Hepatocyte (in vitro differentiated cells): ENCODE results near the gene DCC. TPM values are rescaled to one million over a fixed set of nuclear protein-coding genes. Genes with fewer than 3 reads are reported as not detected.
"Not testable (repeated sequence)": the region's sequence is repeated elsewhere in the genome, so short reads cannot be mapped to it uniquely, and the experiment has no call there.

Experiments
- DNase-seq: peaks from one replicate; pipeline ENCODE4 v3.0.0-alpha.2; 2016; ENCODE audit warnings: low spot score
- H2AFZ ChIP-seq: fragments of 200-600 bp; sonication (generic); 2 replicates; pipeline ENCODE4 v1.6.0; 2016; ENCODE audit warnings: antibody characterized with exemption, mild to moderate bottlenecking
- H3K27ac ChIP-seq: fragments of 200-600 bp; sonication (generic); 2 replicates; pipeline ENCODE4 v1.5.1; 2016; ENCODE audit warnings: mild to moderate bottlenecking
- H3K27me3 ChIP-seq: fragments of 200-600 bp; sonication (generic); 2 replicates; pipeline ENCODE4 v1.6.1; 2016
- H3K36me3 ChIP-seq: fragments of 200-600 bp; sonication (generic); replicated peaks from 2 replicates; pipeline ENCODE4 v1.5.1; 2016; ENCODE audit warnings: low read depth; ENCODE audit not compliant: insufficient read depth
- H3K4me1 ChIP-seq: fragments of 200-600 bp; sonication (generic); 2 replicates; pipeline ENCODE4 v1.5.1; 2016; ENCODE audit warnings: mild to moderate bottlenecking, moderate library complexity; ENCODE audit not compliant: insufficient read depth
- H3K4me2 ChIP-seq: fragments of 200-600 bp; sonication (generic); 2 replicates; pipeline ENCODE4 v1.6.0; 2016
- H3K4me3 ChIP-seq: fragments of 200-600 bp; sonication (generic); 2 replicates; pipeline ENCODE4 v1.5.1; 2016; ENCODE audit warnings: mild to moderate bottlenecking
- H3K79me2 ChIP-seq: fragments of 200-600 bp; sonication (generic); 2 replicates; pipeline ENCODE4 v1.6.0; 2017; ENCODE audit warnings: mild to moderate bottlenecking
- H3K9me2 ChIP-seq: fragments of 200-600 bp; sonication (generic); replicated peaks from 2 replicates; pipeline ENCODE4 v1.6.0; 2017; ENCODE audit warnings: mild to moderate bottlenecking; ENCODE audit not compliant: insufficient read depth
- H3K9me3 ChIP-seq: fragments of 200-600 bp; sonication (generic); 2 replicates; pipeline ENCODE4 v1.5.1; 2016; ENCODE audit warnings: low read depth, mild to moderate bottlenecking
- H4K20me1 ChIP-seq: fragments of 200-600 bp; sonication (generic); 2 replicates; pipeline ENCODE4 v1.6.0; 2016; ENCODE audit warnings: mild to moderate bottlenecking; ENCODE audit not compliant: insufficient read depth, poor library complexity, severe bottlenecking
- EZH2 ChIP-seq: fragments of 200-600 bp; sonication (generic); IDR thresholded peaks from 2 replicates; pipeline ENCODE4 v1.6.1; 2016; ENCODE audit warnings: antibody characterized with exemption, mild to moderate bottlenecking, borderline replicate concordance
- EZH2phosphoT487 ChIP-seq: fragments of 200-600 bp; sonication (generic); IDR thresholded peaks from one replicate; pipeline ENCODE4 v1.6.1; 2018; ENCODE audit warnings: antibody characterized with exemption, mild to moderate bottlenecking, low read depth, moderate library complexity; ENCODE audit not compliant: unreplicated experiment, severe bottlenecking
- WGBS: methylation state at CpG from one replicate; pipeline ENCODE4 v1.1.6; 2016; ENCODE audit warnings: low lambda C conversion rate; ENCODE audit errors: missing lambda C conversion rate; 5-methylcytosine and 5-hydroxymethylcytosine counted together
- polyA plus RNA-seq: library from polyadenylated mRNA; unstranded; fragments of >200 nt; fragmentation: Nextera tagmentation; extraction: Ambion mirVana; gene quantifications from 2 replicates; pipeline ENCODE4 v1.2.1, GENCODE V29; 2016
- total RNA-seq: library from RNA; depleted of rRNA; stranded (reverse); fragments of >200 nt; gene quantifications from 2 replicates; pipeline ENCODE4 v1.2.3, GENCODE V29; 2014
- TF ChIP-seq, protein P1 (sequence below): fragments of 200-600 bp; sonication (generic); IDR thresholded peaks from 2 replicates; pipeline ENCODE4 v1.5.1; 2016; ENCODE audit warnings: antibody characterized with exemption, mild to moderate bottlenecking; ENCODE audit not compliant: poor library complexity

DCC gene
- total and polyA plus RNA-seq, 2 experiments from 2014 or later: 1.0 to 3.5 TPM

DNA sequence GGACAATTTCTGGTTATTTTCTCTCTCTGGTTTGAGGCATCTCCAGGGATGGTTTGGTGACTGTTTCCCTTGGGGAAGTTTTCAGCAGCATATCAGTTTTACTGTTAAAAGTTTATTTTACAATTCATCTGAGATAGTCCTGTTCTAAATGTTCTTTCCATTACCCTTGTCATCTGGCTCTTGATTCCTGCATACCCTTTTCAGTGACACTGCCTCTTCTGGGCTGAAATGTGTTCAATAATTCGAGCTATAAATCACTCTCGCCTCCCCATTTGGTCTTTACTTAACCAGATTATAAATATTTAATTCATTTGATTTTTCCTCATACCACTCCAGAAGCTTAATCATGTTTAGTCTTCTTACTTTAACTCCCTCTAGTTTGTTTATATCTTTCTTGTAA is 9.5 kb downstream of the DCC start:
- Histone ChIP-seq H3K9me2 (no peaks in the 10 kb centered on the region), H3K36me3 (no peaks in the 10 kb centered on the region), H3K4me3 (no peak overlapping the region), H2AFZ (no peak overlapping the region), H3K4me1 (no peaks in the 10 kb centered on the region), H3K27me3 (peaks cover 16% of the 10 kb centered on the region), H3K9me3 (no peaks in the 10 kb centered on the region), H3K4me2 (no peak overlapping the region), H4K20me1 (no peaks in the 10 kb centered on the region), H3K79me2 (no peaks in the 10 kb centered on the region), H3K27ac (no peak overlapping the region)
- TF ChIP-seq EZH2phosphoT487: no peak
- TF ChIP-seq, protein P1, sequence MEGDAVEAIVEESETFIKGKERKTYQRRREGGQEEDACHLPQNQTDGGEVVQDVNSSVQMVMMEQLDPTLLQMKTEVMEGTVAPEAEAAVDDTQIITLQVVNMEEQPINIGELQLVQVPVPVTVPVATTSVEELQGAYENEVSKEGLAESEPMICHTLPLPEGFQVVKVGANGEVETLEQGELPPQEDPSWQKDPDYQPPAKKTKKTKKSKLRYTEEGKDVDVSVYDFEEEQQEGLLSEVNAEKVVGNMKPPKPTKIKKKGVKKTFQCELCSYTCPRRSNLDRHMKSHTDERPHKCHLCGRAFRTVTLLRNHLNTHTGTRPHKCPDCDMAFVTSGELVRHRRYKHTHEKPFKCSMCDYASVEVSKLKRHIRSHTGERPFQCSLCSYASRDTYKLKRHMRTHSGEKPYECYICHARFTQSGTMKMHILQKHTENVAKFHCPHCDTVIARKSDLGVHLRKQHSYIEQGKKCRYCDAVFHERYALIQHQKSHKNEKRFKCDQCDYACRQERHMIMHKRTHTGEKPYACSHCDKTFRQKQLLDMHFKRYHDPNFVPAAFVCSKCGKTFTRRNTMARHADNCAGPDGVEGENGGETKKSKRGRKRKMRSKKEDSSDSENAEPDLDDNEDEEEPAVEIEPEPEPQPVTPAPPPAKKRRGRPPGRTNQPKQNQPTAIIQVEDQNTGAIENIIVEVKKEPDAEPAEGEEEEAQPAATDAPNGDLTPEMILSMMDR: no peak
- TF ChIP-seq EZH2: no peak
- no peak for DNase-seq
- WGBS: 59% methylated on average over 2 of the region's 2 CpGs

DNA sequence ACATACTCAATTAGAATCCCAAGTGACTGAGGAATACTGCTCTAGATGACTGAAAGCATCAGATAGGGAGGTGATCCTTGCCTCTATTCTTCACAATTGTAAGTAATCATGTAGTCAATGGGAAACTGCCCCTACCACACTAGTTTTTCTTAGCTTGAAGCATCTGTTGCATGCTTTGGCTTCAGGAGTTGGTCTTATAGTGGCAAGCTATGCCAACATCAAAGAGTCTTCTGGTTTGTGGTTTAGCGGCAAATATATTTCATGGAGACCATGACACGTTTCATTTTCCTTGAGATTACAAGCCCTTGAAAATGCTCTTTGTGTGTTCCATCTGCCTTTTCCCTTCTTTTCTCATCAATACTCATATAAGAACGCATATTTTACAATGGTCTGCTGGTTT is 12.9 kb downstream of the DCC start:
- Histone ChIP-seq H3K36me3 (no peaks in the 10 kb centered on the region), H2AFZ (no peak overlapping the region), H3K9me3 (no peaks in the 10 kb centered on the region), H4K20me1 (no peaks in the 10 kb centered on the region), H3K4me3 (no peak overlapping the region), H3K27ac (no peak overlapping the region), H3K9me2 (no peaks in the 10 kb centered on the region), H3K27me3 (no peaks in the 10 kb centered on the region), H3K4me1 (no peaks in the 10 kb centered on the region), H3K79me2 (no peaks in the 10 kb centered on the region), H3K4me2 (no peak overlapping the region)
- DNase-seq: no peak
- WGBS: 95% methylated on average over 3 of the region's 3 CpGs
- TF ChIP-seq, protein P1: no peak
- TF ChIP-seq EZH2 (no peak), EZH2phosphoT487 (no peak)

DNA sequence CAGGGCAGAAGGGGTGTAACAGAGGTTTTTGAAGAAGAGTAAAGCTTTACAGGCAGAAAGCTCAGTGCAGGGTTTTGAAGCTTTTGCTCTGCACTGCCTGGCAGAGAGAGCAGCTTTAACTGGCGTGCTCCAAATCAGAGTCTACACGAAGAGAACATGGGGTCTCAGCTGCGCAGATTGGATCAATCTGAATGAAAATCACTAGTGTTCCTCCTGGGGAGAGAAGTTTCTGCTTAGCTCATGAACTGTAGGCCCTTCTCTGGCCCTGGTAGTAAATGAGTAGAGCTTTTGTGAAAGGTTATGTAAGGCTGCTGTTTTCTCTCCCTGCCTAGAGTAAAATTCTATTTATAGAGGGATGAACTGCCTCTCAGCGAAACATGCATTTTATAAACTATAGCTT is 13.6 kb downstream of the DCC start:
- Histone ChIP-seq H3K4me1 (no peaks in the 10 kb centered on the region), H4K20me1 (no peaks in the 10 kb centered on the region), H2AFZ (no peak overlapping the region), H3K4me3 (no peak overlapping the region), H3K27me3 (no peaks in the 10 kb centered on the region), H3K79me2 (no peaks in the 10 kb centered on the region), H3K9me2 (no peaks in the 10 kb centered on the region), H3K4me2 (no peak overlapping the region), H3K27ac (no peak overlapping the region), H3K36me3 (no peaks in the 10 kb centered on the region), H3K9me3 (no peaks in the 10 kb centered on the region)
- 91% methylated on average over 4 of the region's 4 CpGs for WGBS
- DNase-seq: no peak
- TF ChIP-seq EZH2phosphoT487: no peak
- TF ChIP-seq EZH2: no peak
- TF ChIP-seq, protein P1: no peak

DNA sequence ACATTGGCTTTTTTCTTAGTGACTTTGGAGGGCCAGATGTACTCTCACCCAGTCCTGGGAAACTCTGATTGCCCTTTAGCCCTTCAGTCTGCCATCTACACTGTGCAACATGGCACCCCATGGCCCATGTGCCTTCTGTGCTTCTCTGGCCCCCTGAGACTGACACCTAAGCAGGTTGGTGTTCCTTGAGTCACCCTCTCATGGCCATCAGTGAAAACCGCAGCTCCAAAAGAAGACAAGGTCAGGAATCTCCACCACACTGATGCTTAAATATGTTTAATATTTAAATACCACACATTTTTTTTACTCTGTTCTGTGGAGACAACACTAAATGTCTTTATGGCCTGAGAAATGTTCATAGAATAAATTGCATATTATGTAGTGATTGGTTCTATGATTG is 23.9 kb downstream of the DCC start:
- H3K36me3 ChIP-seq: no peaks in the 10 kb centered on the region
- no peaks in the 10 kb centered on the region for H3K9me2 ChIP-seq
- DNase-seq: no peak
- 97% methylated on average over 1 of the region's 1 CpG for WGBS
- no peak overlapping the region for H2AFZ ChIP-seq
- H3K27me3 ChIP-seq: no peaks in the 10 kb centered on the region
- TF ChIP-seq, protein P1: no peak
- TF ChIP-seq EZH2 (no peak), EZH2phosphoT487 (no peak)
- no peaks in the 10 kb centered on the region for H4K20me1 ChIP-seq
- no peaks in the 10 kb centered on the region for H3K9me3 ChIP-seq
- no peak overlapping the region for H3K4me3 ChIP-seq
- H3K27ac ChIP-seq: no peak overlapping the region
- H3K4me2 ChIP-seq: no peak overlapping the region
- no peaks in the 10 kb centered on the region for H3K4me1 ChIP-seq
- no peaks in the 10 kb centered on the region for H3K79me2 ChIP-seq

DNA sequence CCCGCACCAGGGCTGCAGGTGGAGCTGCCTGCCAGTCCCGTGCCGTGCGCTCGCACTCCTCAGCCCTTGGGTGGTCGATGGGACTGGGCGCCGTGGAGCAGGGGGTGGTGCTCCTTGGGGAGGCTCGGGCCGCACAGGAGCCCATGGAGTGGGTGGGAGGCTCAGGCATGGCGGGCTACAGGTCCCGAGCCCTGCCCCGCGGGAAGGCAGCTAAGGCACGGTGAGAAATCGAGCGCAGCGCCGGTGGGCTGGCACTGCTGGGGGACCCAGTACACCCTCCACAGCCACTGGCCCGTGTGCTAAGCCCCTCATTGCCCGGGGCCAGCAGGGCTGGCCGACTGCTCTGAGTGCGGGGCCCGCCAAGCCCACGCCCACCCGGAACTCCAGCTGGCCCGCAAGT is 26.9 kb downstream of the DCC start:
- H3K4me3 ChIP-seq, H3K9me2 ChIP-seq, H3K27me3 ChIP-seq, H3K27ac ChIP-seq, H3K4me2 ChIP-seq, H2AFZ ChIP-seq, H3K9me3 ChIP-seq, H4K20me1 ChIP-seq, H3K79me2 ChIP-seq, H3K4me1 ChIP-seq, DNase-seq, H3K36me3 ChIP-seq: not testable (repeated sequence)
- 96% methylated on average over 22 of the region's 27 CpGs for WGBS
